OCI-M2 (cell line): ENCODE data around the gene KCND3.
"Not testable (repeated sequence)": the region's sequence is repeated elsewhere in the genome, so short reads cannot be mapped to it uniquely, and the experiment has no call there.

Source experiments
- DNase-seq: peaks from one replicate; lab custom pipeline; 2025; ENCODE audit not compliant: unreplicated experiment; lab: John Stamatoyannopoulos, UW

Gene KCND3

DNA sequence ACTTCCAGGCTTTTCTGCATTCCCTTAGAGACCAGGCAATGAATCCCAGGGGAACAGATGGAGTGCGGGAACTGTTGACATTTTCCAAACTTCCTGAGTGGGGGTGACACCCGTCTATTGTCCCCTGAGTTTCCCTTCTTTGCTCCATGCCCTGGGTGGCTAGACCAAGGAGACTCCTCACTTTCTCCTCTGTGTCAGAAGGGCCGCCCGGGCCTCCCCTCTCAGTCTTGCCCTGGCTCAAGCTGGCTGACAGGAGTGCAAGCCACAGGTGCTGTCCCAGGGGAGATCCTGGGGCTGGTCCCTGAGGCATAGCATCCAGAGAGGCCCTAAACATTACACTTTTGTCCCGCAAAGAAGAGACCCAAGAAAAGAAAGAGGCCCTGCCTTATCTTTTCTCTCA is 170.9 kb downstream of the KCND3 start:
- DNase-seq: no peak

DNA sequence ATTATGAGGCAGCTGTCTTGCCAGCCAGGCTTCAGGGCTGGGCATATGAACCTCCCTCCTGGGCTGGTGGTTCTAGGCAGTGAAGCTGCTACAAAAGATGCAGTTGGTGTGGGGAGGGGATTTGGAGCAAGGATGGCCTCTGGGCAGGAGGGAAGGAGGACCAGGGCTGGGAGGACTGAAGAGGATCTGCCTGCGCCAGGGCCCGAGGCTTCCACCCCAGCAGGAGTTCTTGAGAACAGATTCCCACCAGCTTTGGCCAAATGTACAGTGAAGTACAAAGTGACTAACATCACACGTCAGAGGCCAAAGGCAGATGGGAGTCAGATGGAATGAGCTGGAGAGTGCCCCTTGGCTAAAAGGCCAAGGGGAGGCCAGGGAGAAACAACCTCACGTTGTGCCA is 171.4 kb downstream of the KCND3 start:
- DNase-seq: no peak

DNA sequence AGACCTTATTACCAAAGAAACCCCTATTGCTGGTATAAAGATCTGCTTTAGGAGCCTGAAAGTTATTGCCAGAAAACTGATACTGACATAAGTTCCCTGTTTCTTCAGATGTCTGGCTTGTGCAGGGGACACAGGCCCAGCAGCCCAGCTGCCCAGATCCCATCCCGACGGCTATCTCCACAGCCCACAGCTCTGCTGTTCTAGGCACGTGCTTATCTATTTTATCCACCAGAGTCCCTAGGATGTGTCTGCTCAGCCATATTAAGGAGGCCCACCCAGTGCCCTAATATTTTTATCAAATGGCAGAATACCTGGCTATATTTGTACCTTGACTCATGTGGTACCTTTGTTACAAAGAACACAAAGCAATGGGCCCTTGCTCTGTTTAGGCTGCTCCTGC is 174.8 kb downstream of the KCND3 start:
- DNase-seq: no peak

DNA sequence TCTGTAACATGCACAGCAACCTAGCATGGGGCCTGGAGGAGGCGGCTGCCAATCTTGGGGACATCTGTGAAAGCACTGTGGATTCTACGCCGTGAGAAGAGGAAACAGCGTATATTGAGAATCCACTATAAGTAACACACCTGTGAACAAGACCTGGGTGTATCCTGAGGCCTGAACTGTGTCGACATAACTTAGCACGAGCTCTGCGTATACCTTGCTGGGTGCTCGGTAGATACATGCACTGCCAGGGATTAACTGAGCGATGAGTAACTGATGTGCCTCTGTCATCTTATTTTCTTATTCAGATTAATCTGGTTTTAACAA is 175.2 kb downstream of the KCND3 start:
- no peak for DNase-seq

DNA sequence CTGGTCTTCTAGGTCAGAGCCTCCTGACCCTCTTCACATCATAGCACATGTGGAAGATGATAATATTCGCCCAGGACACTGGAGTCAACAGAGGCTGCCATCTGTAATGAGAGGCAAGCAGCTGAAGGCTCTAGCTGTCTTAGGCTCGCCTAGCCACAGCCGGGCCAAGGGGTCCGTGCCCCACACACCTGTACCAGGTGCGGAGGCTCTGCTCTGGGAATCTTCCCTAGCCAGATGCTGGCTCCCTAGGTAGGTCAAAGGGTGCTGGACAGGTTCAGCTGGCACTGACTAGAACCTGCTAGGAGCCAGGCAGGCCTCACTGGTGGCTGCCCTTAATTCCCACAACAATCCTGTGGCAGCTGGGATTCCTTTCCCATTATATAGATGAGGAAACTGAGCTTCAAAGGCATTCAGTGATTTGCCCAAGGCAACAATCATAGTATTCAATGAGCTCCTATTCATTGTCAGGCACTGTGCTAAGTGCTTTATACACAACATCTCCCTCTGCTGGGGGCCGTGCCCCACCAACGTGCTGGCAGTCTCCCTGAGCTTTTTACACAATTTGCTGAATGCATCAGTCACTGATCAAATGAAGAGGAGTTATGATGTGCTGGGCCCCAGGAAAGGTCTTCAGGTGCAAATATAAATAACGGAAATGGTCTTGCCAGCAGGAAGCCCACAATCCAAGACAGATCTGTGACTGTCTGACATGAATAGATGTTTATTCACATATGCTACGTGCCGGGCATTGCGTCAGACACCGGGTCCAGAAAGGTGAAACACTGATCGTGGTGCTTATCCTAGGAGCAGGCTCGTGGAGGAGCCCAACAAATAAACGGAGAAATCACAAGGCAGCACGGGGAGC is 175.8 kb downstream of the KCND3 start:
- DNase-seq: no peak

DNA sequence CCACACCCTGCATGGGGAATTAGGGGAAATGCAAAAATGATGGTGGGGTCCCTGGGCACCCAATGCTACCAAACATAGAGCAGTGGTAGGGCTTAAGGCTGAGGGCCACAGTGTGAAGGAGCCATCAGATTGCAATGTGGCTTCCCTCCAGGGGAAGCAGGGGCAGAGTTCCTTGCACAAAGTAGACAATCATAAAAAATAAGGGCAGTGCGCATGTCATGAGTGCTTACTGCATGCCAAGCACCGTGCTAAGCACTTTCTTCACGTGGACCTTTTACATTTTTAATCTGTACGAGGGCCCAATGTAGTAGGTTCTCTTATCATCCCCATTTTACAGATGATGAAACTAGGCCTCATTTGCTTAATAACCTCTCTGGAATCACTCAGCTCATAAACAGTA is 177.2 kb downstream of the KCND3 start:
- no peak for DNase-seq

DNA sequence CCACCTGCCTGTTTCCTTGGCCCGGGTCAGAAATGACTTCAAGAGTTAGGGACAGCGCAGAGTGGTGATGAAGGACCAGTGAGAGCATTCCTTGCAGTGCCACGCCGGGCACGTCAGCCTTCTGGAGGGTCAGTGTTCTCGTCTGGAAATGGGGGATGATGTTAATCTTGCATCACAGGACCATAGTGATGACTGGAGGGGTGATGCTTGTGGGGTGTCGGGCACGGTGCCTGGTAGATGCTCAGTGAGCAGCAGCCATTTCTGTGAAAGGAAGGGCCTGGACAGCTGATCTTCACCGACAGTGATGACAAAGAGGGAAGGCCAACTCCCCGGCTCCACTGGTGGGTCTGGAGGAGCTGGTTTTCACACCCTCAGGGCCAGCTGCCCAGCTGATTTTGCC is 177.6 kb downstream of the KCND3 start:
- no peak for DNase-seq

DNA sequence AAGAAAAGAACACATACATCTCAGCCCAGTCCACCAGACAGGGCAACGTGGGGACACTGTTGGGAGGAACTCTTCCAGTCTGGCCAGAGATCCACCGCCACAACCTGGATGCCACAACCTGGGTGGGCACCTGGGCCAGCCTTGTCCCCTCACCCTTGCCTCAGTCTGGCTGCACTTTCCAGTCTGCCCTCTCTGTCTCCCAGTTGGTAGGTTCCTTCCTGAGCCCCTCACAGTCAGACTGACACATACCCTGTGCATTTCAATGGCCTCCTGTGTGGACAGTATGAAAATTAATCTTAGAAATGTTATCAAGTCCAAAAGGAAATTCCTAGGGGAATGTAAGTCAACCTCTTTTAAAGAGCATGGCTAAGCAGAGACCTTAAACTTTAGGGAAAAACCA is 184.2 kb downstream of the KCND3 start:
- no peak for DNase-seq

DNA sequence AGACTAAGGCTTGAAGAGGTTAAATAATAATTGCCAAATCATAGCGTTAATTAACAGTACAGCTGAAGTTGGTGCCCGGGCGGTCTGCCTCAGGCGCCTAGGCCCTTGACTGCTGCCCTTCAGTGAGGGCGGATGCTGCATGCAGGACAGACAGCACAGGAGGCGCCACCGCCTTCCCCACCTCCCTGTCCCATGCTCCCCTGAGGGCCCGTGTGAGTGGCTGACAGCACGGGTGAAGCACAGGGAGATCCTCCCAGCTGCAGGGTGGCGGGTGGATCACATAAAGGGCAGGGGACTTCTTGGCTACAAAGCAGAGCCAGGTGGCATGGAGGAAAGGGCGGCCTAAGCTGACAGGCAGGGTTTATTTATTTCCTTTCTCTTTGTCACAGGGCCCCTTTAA is 184.7 kb downstream of the KCND3 start:
- no peak for DNase-seq

DNA sequence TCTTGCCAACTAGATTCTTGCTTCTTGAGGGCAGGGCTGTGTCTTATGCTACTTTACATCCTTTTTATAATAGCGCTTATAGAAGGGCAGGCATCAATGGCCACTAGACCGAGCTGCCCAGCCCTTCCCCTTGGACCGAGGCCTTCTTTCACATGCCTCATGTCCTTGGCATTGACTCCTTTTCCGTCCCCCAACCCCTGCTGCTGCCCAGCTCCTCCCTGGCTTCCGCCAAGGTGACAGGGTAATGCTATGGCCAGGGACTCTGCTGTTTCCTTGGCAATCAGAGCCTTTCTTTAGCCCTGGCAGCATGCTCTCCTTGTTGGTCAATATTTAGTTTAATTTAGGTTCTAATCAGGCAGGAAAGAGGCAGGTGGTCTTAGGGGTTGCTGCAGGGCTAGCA is 185.5 kb downstream of the KCND3 start:
- DNase-seq: no peak

DNA sequence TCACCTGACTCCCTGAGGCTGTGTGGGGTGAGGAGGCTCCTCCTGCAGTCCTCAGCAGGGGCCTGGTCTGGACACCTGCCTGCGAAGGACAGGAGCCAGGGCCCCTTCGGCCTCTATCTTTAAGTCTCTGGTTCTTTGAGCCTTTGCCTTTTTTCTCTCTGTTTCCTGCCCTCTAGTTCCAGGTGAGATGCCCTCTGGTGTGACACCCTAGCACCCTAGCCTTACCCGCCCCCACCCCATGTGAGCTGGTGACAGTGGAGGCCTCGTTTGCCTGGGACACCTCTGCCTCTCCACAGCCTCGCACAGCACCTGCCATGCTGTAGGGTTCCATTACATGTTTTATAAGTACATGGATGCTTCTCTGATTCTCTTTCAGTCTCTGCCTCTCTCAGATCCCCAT is 186.5 kb downstream of the KCND3 start:
- no peak for DNase-seq

DNA sequence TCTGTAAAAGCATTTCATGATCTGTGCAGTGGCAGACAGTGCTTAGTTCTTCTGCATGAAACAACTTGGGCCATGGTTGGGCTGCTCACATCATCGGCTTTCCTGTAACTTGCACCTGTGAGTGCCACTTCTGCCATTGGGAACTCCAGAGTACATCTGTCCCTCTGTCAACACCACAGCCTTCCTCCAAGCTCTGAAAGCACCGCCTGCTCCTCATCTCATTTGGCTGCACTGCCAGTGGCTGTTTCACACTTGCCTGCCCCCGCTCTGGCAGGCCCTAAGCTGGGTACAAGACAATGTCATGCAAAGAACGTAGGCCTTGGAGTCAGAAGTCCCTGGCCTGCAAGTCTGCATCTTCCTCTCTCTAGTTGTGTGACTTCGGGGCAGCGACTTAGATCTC is 187.4 kb downstream of the KCND3 start:
- DNase-seq: no peak

DNA sequence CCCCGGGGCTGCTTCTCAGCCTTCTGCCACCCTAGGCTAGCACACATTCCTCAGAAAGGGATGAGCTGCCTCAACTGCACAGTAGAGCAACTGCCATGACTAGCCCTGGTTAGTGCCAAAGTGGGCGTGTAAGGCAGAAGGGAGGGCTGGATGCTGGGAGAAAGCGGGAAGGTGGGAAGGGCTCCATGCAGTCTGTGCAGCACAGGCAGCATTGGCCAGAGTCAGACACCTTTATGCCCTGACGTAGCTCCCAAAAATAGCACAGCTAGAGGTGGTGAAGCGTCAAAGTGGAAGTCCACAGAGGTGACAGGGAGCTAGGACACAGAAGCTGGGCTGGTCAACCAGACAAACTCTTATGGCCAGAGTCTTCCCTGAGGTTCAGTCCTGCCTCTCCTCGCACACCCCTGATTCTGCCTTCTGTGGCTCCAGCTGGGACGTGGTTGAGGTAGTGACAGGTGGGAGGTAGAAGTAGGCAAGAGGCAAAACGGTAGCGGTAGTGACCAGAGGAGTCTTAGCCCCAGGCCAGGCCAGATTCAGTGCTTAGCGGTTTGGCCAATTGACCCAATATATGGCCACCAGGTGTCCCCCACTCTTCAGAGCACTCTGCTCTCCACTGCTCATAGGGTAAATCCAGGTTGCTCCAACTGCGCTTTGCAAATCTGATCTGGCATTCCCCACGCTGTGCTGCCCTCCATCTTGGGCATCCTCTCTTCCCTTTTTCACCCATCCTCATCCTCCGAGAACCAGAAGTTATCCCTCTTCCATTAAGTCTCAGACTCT is 188.2 kb downstream of the KCND3 start:
- no peak for DNase-seq

DNA sequence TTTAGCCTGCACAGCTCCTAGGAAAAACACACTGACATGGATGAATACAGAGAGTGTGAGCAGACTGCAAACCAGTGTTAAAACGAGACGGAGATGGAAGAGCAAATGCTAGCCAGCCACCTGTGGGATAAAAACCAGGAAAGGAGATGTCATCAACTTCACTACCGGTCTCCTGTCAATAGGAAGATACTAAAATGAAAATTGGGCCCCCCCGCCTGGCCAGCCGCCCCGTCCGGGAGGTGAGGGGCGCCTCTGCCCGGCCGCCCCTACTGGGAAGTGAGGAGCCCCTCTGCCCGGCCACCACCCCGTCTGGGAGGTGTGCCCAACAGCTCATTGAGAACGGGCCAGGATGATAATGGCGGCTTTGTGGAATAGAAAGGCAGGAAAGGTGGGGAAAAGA is 189.7 kb downstream of the KCND3 start:
- not testable (repeated sequence) for DNase-seq

DNA sequence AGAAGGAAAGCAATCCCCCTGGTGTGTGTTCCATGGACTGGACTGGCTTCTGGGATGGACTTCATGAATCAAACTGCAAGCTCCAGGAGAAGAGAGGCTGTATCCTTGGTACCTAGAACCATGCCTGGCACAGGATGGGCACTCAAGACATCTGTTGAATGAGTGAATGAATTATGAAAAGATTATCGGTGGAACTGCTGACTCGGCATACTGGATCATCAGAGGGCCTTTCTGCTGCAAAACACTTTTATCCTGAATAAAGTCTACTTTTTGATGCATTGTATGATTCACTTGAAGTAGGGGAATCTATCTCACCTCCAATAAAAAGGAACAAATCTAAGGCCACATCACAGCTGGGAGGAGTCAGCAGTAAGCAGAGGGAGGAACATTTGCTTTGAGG is 190.9 kb downstream of the KCND3 start:
- no peak for DNase-seq

DNA sequence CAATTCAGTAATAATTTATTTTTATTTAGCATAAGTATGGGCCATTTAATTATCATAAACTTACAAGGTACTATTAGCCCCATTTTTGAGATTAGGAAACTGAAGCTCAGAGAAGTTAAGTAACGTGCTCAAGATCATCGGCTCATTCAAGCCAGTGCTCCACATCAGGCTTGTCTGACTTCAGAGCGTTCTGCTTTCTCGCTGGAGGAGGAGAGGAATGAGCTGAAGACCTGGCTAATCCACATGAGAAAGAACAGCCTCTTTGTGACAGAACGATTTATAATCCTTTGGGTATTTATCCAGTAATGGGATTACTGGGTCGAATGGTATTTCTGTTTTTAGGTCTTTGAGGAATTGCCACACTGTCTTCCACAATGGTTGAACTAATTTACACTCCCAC is 194.1 kb downstream of the KCND3 start:
- no peak for DNase-seq

DNA sequence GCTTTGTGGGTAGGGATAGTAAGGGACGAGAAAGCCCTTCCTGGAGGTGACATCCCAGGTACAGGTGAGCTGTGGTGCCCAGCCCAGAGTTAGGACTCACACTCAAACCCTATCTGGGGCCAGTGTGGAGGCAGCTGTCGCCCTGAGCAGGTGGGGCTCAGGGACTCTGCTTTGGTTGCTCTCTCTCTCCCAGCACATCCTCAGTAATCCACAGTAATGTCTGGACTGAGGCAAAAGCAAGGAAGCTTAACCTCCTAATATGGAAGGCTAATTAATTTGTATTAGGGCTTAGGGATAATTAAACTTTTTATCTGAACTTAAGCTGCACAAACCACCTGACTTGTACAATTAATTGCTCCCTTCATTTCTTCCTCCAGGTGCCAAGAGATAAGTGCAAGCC is 195.5 kb downstream of the KCND3 start:
- DNase-seq: no peak

DNA sequence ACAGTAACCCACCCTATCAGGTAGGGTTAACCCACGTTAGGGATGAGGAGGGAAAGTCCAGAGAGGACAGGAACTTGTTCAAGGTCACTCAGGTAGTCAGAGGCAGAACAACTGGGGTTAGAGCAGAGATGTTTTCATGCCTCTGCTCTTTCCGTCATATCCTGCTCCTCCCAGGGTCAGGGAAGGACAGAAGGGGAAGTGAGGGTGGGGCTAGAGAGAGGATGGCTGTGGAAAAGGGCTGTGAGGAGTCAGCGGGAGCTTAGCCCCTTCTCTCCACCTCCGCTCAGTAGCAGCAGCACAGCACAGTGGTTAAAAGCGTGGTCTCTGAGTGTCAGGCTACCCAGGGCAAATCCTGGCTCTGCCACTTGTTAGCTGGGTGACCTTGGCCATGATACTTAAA is 197.2 kb downstream of the KCND3 start:
- DNase-seq: no peak

DNA sequence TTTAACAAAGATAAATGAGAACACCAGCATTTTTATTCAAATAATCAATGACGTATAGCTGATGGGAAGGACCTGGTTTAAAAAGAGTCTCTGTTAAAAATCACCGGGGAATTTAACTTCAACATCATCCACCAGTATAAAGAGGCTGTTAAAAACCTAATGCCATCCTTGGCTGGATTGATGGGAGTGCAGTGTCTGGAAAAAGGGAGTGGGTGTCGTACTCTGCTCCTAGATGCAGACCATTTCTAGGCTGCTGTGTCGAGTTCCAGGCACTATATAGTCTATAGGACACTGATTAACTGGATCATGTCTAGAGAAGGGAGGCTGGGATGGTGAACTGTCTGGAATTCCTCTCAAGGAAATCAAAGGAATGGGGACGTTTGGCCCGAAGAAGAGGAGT is 197.7 kb downstream of the KCND3 start:
- no peak for DNase-seq

DNA sequence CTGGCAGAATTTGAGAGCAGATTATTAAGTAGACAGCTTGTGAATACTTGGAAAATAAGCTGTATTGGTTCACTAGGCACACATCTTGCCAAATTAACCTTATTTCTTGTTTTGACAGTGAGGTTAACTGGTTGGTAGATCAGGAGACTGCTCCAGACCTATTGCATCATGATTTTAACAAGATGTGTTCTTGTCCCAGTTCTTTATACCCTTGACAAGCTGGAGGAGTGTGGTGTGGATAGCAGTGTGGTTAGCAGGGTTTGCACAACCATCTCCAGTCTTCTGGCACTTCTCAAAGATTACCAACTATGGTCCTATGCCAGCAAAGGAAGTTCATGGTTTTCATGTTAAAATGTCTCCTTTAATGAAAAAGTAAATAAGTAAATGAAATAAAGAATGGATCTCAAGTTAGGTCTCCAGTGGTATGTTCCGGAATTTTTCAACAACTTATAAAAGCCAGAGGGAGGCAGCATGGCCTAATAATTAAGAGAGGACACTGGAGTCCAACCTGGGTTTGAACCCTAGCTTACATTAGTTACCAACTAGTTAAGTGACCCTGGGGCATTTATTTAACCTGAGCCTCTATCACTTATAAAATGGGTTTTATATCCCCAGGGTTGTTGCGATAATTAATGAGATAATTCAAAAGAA is 199.7 kb downstream of the KCND3 start:
- DNase-seq: no peak

DNA sequence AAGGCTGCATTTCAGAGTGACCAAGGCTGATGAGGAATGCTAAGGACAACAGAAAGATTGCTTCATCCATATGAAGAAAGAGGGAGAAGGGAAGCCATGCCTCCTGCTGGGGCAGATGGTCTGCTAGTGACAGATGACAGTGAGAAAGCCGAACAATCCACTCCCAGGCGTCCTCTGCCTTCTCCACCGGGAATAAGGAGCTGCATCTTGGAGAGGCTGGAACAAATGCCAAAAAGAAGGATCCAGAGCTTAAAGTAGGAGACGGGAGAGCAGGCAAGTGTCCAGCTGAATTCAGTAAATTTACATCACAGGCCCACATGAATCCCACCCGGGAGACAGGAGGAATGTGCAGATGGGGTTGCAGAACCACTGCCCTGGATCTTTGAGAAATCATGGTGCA is 200.3 kb downstream of the KCND3 start:
- DNase-seq: no peak

DNA sequence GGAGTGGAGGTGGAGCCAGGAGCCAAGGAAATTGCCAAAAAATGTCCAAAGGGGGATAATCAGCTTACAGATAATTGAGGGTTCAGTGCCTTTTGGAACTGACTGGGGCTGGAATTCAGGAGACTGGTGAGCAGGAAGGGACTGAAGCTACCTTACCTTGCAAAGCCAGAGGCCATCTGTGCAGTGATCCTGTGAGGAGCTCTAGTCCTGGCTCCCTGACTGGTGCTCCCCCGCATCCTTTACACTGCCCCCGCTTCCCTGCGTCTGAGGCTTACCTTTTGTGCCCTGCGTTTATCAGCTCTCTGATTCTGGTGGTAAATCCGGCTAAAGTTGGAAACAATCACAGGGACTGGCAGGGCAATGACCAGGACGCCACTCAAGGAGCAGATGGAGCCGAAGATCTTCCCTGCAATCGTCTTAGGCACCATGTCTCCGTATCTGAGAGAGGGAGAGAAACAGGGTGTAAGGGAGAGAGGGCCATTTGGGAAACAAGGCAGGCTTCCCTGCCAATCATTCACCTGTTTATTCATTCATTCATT is 202.7 kb downstream of the KCND3 start:
- DNase-seq: no peak
